Ectodermal cell (in vitro differentiated cells): ENCODE data around the gene EPS8L1.
"Not testable (repeated sequence)": the region's sequence is repeated elsewhere in the genome, so short reads cannot be mapped to it uniquely, and the experiment has no call there.

Source experiments
- H3K27ac ChIP-seq: 2 replicates; pipeline ENCODE4 v1.7.0; 2013; ENCODE audit warnings: mild to moderate bottlenecking, low read depth, low read length; ENCODE audit not compliant: insufficient read depth, poor library complexity, severe bottlenecking
- H3K27me3 ChIP-seq: 2 replicates; pipeline ENCODE4 v1.7.0; 2013; ENCODE audit warnings: mild to moderate bottlenecking, low read length; ENCODE audit not compliant: insufficient read depth, control insufficient read depth, poor library complexity, severe bottlenecking
- H3K36me3 ChIP-seq: one replicate; pipeline ENCODE4 v1.7.0; 2013; ENCODE audit warnings: low read length; ENCODE audit not compliant: control insufficient read depth, insufficient read depth
- H3K4me1 ChIP-seq: one replicate; pipeline ENCODE4 v1.7.0; 2013; ENCODE audit warnings: low read length; ENCODE audit not compliant: control insufficient read depth, insufficient read depth
- H3K4me3 ChIP-seq: 2 replicates; pipeline ENCODE4 v1.7.0; 2013; ENCODE audit warnings: low read depth, low read length, control low read depth; ENCODE audit not compliant: insufficient read depth
- H3K9me3 ChIP-seq: 2 replicates; pipeline ENCODE4 v1.7.0; 2013; ENCODE audit warnings: mild to moderate bottlenecking, low read length, moderate library complexity; ENCODE audit not compliant: control insufficient read depth
- WGBS, 2 experiments: methylation state at CpG; one replicate each; pipeline ENCODE4 v1.1.7; 2013; ENCODE audit warnings: missing lambda C conversion rate in 2 of 2; 5-methylcytosine and 5-hydroxymethylcytosine counted together

EPS8L1 gene

GRCh38 chr19:55050749-55051532 lies 24.7 kb upstream of the EPS8L1 start:
- no peaks in the 10 kb centered on the region for H3K4me1 ChIP-seq
- no peaks in the 10 kb centered on the region for H3K27me3 ChIP-seq
- H3K27ac ChIP-seq: no peak overlapping the region
- no peaks in the 10 kb centered on the region for H3K9me3 ChIP-seq
- no peak overlapping the region for H3K4me3 ChIP-seq
- WGBS, 2 experiments: 96% methylated on average over 25 of the region's 25 CpGs
- peaks cover 18% of the 10 kb centered on the region for H3K36me3 ChIP-seq

DNA sequence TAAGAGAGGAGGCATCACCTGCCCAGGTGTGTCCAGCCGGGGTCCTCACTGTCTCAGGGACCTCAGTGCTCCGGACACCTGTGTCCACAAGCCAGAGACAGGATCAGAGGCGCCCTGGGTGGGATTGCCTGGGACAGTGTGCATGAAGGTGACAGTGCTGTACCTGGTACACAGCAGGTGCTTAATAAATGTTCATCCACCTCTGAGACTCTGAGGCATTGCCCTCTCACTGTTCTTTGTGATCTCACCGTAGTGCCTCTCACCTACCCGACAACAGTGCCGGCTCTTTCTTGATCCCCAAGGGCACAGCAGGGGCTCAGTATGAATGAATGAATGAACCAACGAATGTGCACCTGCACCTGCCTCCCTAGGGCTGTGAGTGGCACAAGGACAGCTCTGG lies 21.9 kb upstream of the EPS8L1 start:
- Histone ChIP-seq H3K4me1 (no peaks in the 10 kb centered on the region), H3K36me3 (peaks cover 4% of the 10 kb centered on the region), H3K4me3 (no peak overlapping the region), H3K27me3 (no peaks in the 10 kb centered on the region), H3K9me3 (no peaks in the 10 kb centered on the region), H3K27ac (no peak overlapping the region)
- 93 to 94% methylated on average over 7 of the region's 7 CpGs for WGBS, 2 experiments

- H3K4me1 ChIP-seq: no peaks in the 10 kb centered on the region
- H3K36me3 ChIP-seq: peaks cover 3% of the 10 kb centered on the region
- WGBS, 2 experiments: 94 to 96% methylated on average over 9 of the region's 9 CpGs
- H3K27me3 ChIP-seq: peaks cover under 1% of the 10 kb centered on the region
- no peak overlapping the region for H3K27ac ChIP-seq
- no peak overlapping the region for H3K4me3 ChIP-seq
- H3K9me3 ChIP-seq: no peaks in the 10 kb centered on the region
Measured at GRCh38 chr19:55056827-55057226, 18.8 kb upstream of the EPS8L1 start.

DNA sequence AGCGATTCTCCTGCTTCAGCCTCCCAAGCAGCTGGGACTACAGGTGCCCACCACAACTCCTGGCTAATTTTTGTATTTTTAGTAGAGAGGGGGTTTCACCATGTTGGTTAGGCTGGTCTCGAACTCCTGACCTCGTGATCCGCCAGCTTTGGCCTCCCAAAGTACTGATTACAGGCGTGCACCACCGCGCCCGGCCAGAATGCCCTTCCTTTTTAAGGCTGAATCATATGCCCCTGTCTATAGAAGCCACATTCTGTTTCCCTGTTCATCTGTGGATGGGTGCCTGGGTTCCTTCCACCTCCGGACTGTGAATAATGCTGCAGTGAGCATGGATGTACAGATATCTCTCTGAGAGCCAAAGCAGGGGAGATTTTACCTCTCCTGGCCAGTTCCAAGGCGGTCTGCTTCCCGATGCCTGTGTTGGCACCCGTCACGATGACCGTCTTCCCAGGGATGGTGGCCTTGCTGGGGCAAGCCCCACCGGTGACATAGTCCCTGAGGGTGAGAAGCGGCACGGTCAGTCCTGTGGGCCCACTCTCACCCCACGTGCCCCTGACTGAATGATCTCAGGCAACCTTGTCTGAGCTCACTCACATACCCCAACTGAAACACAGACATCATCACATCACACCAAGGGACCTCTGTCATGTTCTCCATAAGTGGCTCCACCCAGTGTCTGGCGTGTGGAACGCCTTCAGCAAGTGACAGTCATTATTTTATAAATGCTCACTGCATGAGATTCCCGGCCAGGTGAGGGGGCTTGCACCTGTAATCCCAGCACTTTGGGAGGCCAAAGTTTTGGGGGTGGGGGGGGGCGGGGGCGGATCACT lies 16.7 kb upstream of the EPS8L1 start:
- Histone ChIP-seq H3K36me3 (peaks cover 3% of the 10 kb centered on the region), H3K9me3 (no peaks in the 10 kb centered on the region), H3K4me3 (no peak overlapping the region), H3K4me1 (peaks cover 8% of the 10 kb centered on the region), H3K27me3 (peaks cover 12% of the 10 kb centered on the region), H3K27ac (no peak overlapping the region)
- WGBS, 2 experiments: 91 to 92% methylated on average over 23 of the region's 23 CpGs

- not testable (repeated sequence) for H3K9me3 ChIP-seq, H3K27ac ChIP-seq, H3K4me3 ChIP-seq, H3K4me1 ChIP-seq, H3K36me3 ChIP-seq
- H3K27me3 ChIP-seq: peaks cover 25% of the 10 kb centered on the region
- 92 to 94% methylated on average over 9 of the region's 9 CpGs for WGBS, 2 experiments
Measured at GRCh38 chr19:55060287-55060686, 15.4 kb upstream of the EPS8L1 start.

DNA sequence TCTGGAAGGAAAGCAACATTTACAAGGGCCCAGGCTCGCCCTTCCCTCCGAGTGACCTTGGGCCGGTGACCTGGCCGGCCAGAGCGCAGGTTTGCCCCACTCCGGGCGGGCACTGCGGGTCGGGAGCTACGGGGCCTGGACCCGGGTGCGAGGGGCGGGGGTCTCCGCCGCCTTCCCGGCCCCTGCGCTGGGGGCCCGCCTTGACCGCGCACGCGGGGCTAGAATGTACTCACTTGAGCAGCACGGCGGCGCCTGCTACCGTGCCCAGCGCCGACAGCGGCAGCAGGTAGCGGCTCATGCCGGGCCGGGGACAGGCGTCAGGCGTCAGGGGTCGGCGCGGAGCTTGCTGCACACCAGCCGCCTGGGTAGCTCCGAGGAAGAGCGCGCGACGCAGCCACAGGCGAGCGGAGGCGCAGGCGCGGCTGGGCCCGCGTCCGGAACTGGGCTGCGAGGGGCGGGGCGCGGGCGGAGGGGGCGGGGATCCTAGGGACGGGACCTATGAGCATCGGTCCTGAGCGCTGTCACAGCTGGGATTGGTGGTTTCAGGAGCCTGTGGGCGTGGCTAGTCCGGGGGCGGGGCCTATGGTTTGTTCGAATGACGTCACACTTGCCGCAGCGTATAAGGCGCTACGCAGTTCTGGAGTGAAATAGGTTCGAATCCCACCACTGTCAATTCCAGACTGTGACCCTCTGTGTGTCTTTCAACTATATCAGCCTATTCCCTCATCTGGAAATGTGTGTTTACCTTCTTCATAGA lies 12.8 kb upstream of the EPS8L1 start, which contains the start of gene RDH13:
RDH13 (minus strand) TSS at position 414 of the 757 bp plus-strand sequence; CDS start at position 298, 116 bp downstream.
- 1% methylated on average over 70 of the region's 70 CpGs for WGBS, 2 experiments
- H3K4me3 ChIP-seq: peak within 1 kb of the TSS; percentile 78
- H3K27ac ChIP-seq: no peak within 1 kb of the TSS
- no peaks in the 10 kb centered on the region for H3K36me3 ChIP-seq
- peaks cover 8% of the 10 kb centered on the region for H3K4me1 ChIP-seq
- no peaks in the 10 kb centered on the region for H3K9me3 ChIP-seq
- peaks cover 50% of the 10 kb centered on the region for H3K27me3 ChIP-seq

GRCh38 chr19:55063492-55063843 lies 12.2 kb upstream of the EPS8L1 start:
- H3K4me1 ChIP-seq: peaks cover 8% of the 10 kb centered on the region
- no peak overlapping the region for H3K4me3 ChIP-seq
- no peaks in the 10 kb centered on the region for H3K36me3 ChIP-seq
- WGBS, 2 experiments: 81 to 85% methylated on average over 3 of the region's 3 CpGs
- H3K27ac ChIP-seq: no peak overlapping the region
- H3K9me3 ChIP-seq: no peaks in the 10 kb centered on the region
- peaks cover 56% of the 10 kb centered on the region for H3K27me3 ChIP-seq

GRCh38 chr19:55065516-55065915 lies 10.2 kb upstream of the EPS8L1 start:
- 83 to 85% methylated on average over 9 of the region's 9 CpGs for WGBS, 2 experiments
- H3K36me3 ChIP-seq: not testable (repeated sequence)

DNA sequence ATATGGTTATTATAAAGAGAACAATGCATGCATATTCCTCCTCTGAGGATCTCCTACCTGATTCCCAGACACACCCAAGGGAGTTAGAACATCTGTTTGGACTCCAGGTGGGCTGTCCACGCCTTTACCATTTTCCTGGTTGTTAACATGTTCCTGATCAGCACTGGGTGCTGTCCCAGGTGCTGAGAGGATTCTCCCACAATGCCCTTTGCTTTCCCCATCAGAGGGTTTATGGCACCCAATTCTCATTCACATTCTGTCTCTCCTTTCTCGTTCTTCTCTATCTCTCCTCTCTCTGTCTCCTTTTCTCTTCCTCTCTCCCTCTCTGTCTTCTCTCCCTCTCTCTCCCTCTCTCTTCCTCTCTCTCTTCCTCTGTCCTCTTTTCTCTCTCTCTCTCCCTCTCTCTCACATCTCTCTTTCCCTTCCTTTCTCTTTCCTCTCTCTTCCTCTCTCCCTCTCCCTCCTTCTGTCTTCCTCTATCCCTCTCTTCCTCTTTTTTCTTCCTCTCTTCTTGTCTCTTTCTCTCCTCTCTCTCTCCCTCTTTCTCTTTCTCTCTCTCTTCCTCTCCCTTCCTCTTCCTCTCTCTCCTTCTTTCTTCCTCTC lies 9.5 kb upstream of the EPS8L1 start:
- peaks cover 83% of the 10 kb centered on the region for H3K27me3 ChIP-seq

More at GRCh38 chr19:55065516-55065915, 10.2 kb upstream of the EPS8L1 start:
- not testable (repeated sequence) for H3K9me3 ChIP-seq, H3K4me3 ChIP-seq, H3K27ac ChIP-seq
- Histone ChIP-seq H3K4me1 (peaks cover 16% of the 10 kb centered on the region), H3K27me3 (peaks cover 76% of the 10 kb centered on the region)

More for the DNA sequence above, 9.5 kb upstream of the EPS8L1 start:
- no peaks in the 10 kb centered on the region for H3K36me3 ChIP-seq
- H3K9me3 ChIP-seq: no peaks in the 10 kb centered on the region
- H3K27ac ChIP-seq: no peak overlapping the region
- peaks cover 16% of the 10 kb centered on the region for H3K4me1 ChIP-seq
- WGBS, 2 experiments: 34 to 39% methylated on average over 2 of the region's 2 CpGs
- no peak overlapping the region for H3K4me3 ChIP-seq
